Endodermal cell (in vitro differentiated cells): ENCODE measurements around the gene DUSP5. TPM values are rescaled to one million over a fixed set of nuclear protein-coding genes. Genes with fewer than 3 reads are reported as not detected.

Experiments used
- DNase-seq: peaks from one replicate; pipeline ENCODE4 v3.0.0-alpha.2; 2017
- H3K27ac ChIP-seq: 2 replicates; pipeline ENCODE4 v1.5.1; 2013; ENCODE audit warnings: mild to moderate bottlenecking, low read depth, low read length, moderate library complexity
- H3K27me3 ChIP-seq: 2 replicates; pipeline ENCODE4 v1.6.1; 2013; ENCODE audit warnings: mild to moderate bottlenecking, low read length, moderate library complexity; ENCODE audit not compliant: insufficient read depth, control insufficient read depth, poor library complexity, severe bottlenecking
- H3K36me3 ChIP-seq: 2 replicates; pipeline ENCODE4 v1.7.0; 2013; ENCODE audit warnings: mild to moderate bottlenecking, low read length, moderate library complexity; ENCODE audit not compliant: control insufficient read depth, insufficient read depth
- H3K4me1 ChIP-seq: one replicate; pipeline ENCODE4 v1.7.0; 2013; ENCODE audit warnings: low read length; ENCODE audit not compliant: control insufficient read depth, insufficient read depth
- H3K4me3 ChIP-seq: 2 replicates; pipeline ENCODE4 v1.5.1; 2013; ENCODE audit warnings: mild to moderate bottlenecking, low read length, moderate library complexity
- H3K9ac ChIP-seq: 2 replicates; pipeline ENCODE4 v1.6.1; 2013; ENCODE audit warnings: mild to moderate bottlenecking, low read length, moderate library complexity; ENCODE audit not compliant: poor library complexity, severe bottlenecking; ENCODE audit errors: extremely low read depth
- H3K9me3 ChIP-seq: 2 replicates; pipeline ENCODE4 v1.6.1; 2013; ENCODE audit warnings: mild to moderate bottlenecking, low read length, moderate library complexity; ENCODE audit not compliant: control insufficient read depth
- H3K27ac Mint-ChIP-seq: 2 replicates; pipeline ENCODE4 v1.8.0; 2020; ENCODE audit warnings: mixed read lengths
- H3K27me3 Mint-ChIP-seq: 2 replicates; pipeline ENCODE4 v1.8.0; 2021; ENCODE audit warnings: mild to moderate bottlenecking, mixed read lengths; ENCODE audit not compliant: insufficient read depth
- H3K36me3 Mint-ChIP-seq: 2 replicates; pipeline ENCODE4 v1.8.0; 2020; ENCODE audit warnings: low read depth, mixed read lengths
- H3K4me1 Mint-ChIP-seq: 2 replicates; pipeline ENCODE4 v1.8.0; 2020; ENCODE audit warnings: mixed read lengths
- H3K4me3 Mint-ChIP-seq: 2 replicates; pipeline ENCODE4 v1.8.0; 2020; ENCODE audit warnings: mild to moderate bottlenecking, moderate library complexity, mixed read lengths
- H3K9me3 Mint-ChIP-seq: 2 replicates; pipeline ENCODE4 v1.8.0; 2020; ENCODE audit warnings: mild to moderate bottlenecking, mixed read lengths
- WGBS, 2 experiments: methylation state at CpG; one replicate each; pipeline versions ENCODE4 v1.1.5 to v1.1.7; 2013; ENCODE audit warnings: missing lambda C conversion rate in 2 of 2, mixed read lengths in 1 of 2; ENCODE audit not compliant: insufficient coverage in 1 of 2, insufficient read length in 1 of 2; 5-methylcytosine and 5-hydroxymethylcytosine counted together
- total RNA-seq, 2 donors: library from RNA; stranded (reverse); fragmentation: NEBNext Ultra II Directional in 1 of 2; extraction: Animal tissue kit (Norgen Biotek cat#: 25700) in 1 of 2; gene quantifications; 2 replicates in 1 of 2; 3 replicates in 1 of 2; pipeline ENCODE4 v1.2.1, GENCODE V29; 2021
- TF ChIP-seq, protein P1 (sequence below): fragments of 200-600 bp; sonication (generic); conservative IDR thresholded peaks from 2 replicates; pipeline ENCODE4 v1.5.0; 2021; ENCODE audit warnings: antibody characterized with exemption, mild to moderate bottlenecking

DUSP5 gene
- total RNA-seq, 2 donors from 2014 or later, result 60.0 to 60.3 TPM

DNA sequence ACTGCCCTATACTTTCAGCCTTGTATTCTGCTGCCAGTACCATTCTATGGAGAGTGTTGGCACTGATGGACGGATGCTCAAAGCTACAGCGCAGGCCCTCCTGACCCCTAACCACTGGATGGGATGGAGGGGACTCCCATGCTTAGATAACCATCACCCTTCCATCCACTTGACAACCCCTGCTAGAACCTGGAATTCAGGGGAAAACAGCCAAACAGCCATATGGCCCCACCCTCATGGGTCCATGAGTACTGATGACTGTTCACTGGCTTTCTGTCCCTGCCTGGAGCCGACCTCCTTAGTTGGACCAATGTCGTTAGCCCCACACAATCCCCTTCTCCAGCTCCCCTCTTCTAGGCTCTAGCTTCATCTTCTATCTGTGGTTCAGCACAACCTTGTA lies 16.2 kb downstream of the DUSP5 start:
- H3K4me1 ChIP-seq, result peaks cover 10% of the 10 kb centered on the region
- no peak for DNase-seq
- H3K4me3 ChIP-seq, result no peak overlapping the region
- Mint-ChIP-seq H3K4me1 (peaks cover 16% of the 10 kb centered on the region), H3K27me3 (peaks cover under 1% of the 10 kb centered on the region), H3K9me3 (no peaks in the 10 kb centered on the region), H3K36me3 (peaks cover 69% of the 10 kb centered on the region), H3K4me3 (no peak overlapping the region), H3K27ac (no peak overlapping the region)
- TF ChIP-seq, protein P1, sequence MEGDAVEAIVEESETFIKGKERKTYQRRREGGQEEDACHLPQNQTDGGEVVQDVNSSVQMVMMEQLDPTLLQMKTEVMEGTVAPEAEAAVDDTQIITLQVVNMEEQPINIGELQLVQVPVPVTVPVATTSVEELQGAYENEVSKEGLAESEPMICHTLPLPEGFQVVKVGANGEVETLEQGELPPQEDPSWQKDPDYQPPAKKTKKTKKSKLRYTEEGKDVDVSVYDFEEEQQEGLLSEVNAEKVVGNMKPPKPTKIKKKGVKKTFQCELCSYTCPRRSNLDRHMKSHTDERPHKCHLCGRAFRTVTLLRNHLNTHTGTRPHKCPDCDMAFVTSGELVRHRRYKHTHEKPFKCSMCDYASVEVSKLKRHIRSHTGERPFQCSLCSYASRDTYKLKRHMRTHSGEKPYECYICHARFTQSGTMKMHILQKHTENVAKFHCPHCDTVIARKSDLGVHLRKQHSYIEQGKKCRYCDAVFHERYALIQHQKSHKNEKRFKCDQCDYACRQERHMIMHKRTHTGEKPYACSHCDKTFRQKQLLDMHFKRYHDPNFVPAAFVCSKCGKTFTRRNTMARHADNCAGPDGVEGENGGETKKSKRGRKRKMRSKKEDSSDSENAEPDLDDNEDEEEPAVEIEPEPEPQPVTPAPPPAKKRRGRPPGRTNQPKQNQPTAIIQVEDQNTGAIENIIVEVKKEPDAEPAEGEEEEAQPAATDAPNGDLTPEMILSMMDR, result no peak
- 97 to 100% methylated on average over 3 to 4 of the region's 4 CpGs for WGBS, 2 experiments
- no peak overlapping the region for H3K9ac ChIP-seq
- no peaks in the 10 kb centered on the region for H3K27me3 ChIP-seq
- H3K27ac ChIP-seq, result no peak overlapping the region
- peaks cover 69% of the 10 kb centered on the region for H3K36me3 ChIP-seq
- H3K9me3 ChIP-seq, result no peaks in the 10 kb centered on the region

DNA sequence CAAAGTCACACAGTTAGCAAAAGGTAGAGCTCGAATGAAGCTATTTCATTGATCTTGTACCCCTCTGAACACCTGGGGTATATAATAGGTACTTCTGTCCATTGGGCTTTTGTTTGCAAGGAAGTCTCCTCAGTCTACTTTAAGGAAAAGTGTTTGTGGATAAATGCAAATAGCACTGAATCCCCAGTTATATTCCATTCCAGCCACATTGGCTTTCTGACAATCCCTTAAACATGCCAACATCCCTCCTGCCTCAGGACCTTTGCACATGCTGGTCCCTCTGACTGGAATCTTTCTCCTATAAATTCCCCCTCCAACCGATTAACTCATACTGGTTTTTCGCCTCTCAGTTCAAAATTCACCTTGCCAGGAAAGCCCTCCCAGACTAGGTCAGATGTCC lies 17.1 kb downstream of the DUSP5 start:
- Histone ChIP-seq H3K9me3 (no peaks in the 10 kb centered on the region), H3K4me1 (peaks cover 10% of the 10 kb centered on the region), H3K27ac (no peak overlapping the region), H3K36me3 (peaks cover 63% of the 10 kb centered on the region), H3K9ac (no peak overlapping the region), H3K4me3 (no peak overlapping the region), H3K27me3 (no peaks in the 10 kb centered on the region)
- Mint-ChIP-seq H3K27ac (no peak overlapping the region), H3K36me3 (peaks cover 60% of the 10 kb centered on the region), H3K27me3 (no peaks in the 10 kb centered on the region), H3K9me3 (no peaks in the 10 kb centered on the region), H3K4me3 (no peak overlapping the region), H3K4me1 (peaks cover 16% of the 10 kb centered on the region)
- TF ChIP-seq, protein P1, result no peak
- DNase-seq, result no peak
- WGBS, 2 experiments, result 91 to 93% methylated on average over 2 to 3 of the region's 3 CpGs

DNA sequence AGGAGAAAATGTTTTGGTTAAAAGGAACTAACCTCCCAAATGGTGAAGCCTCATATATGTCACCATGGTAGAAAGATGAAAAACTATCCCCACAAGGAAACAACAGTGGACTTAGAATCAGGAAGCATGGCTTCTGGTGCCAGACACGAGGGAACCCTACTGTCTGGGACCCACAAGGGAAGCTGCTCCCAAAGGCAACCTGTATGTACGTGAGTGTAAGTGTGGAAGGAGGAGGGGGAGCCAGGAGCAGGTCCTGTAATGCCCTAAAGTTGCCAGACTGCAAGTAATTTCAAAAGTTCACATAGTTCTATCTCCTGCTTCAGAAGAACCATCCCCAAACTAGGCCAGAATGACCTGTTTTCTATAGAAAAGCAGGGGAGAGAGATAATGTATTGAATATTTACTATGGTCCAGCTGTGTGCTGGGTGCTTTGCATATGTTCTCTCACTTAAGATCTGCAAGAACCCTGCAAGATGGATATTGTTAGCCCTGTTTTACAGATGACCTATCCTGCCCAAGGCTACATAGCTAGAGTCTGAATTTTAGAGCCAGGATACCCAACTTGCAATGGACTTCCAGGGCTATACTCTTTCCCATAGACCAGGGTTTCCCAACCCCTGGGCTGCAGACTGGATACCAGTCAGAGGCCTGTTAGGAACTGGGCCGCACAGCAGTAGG lies 19.2 kb downstream of the DUSP5 start:
- H3K4me3 ChIP-seq, result no peak overlapping the region
- H3K4me1 ChIP-seq, result peaks cover 7% of the 10 kb centered on the region
- Mint-ChIP-seq H3K4me1 (peaks cover 8% of the 10 kb centered on the region), H3K27ac (no peak overlapping the region), H3K36me3 (peaks cover 39% of the 10 kb centered on the region), H3K27me3 (no peaks in the 10 kb centered on the region), H3K4me3 (no peak overlapping the region), H3K9me3 (no peaks in the 10 kb centered on the region)
- no peaks in the 10 kb centered on the region for H3K27me3 ChIP-seq
- no peak overlapping the region for H3K27ac ChIP-seq
- H3K9ac ChIP-seq, result no peak overlapping the region
- H3K36me3 ChIP-seq, result peaks cover 45% of the 10 kb centered on the region
- 89 to 100% methylated on average over 1 to 3 of the region's 3 CpGs for WGBS, 2 experiments
- DNase-seq, result no peak
- H3K9me3 ChIP-seq, result no peaks in the 10 kb centered on the region
- TF ChIP-seq, protein P1, result no peak
